GM12878 (cell line): ENCODE measurements around the gene JDP2. TPM values are rescaled to one million over a fixed set of nuclear protein-coding genes. Genes with fewer than 3 reads are reported as not detected.

ENCODE experiments used
- EED ChIP-seq: sonication (generic); IDR thresholded peaks from 2 replicates; pipeline ENCODE4 v1.6.1; 2016; ENCODE audit warnings: antibody characterized with exemption, low read depth
- HDAC6 ChIP-seq: fragments of 200-600 bp; sonication (generic); IDR thresholded peaks from one replicate; pipeline ENCODE4 v1.8.0; 2017; ENCODE audit warnings: antibody characterized with exemption; ENCODE audit not compliant: unreplicated experiment
- KLF5 ChIP-seq: fragments of 450-650 bp; IDR thresholded peaks from 2 replicates; pipeline ENCODE4 v1.6.1; 2014; ENCODE audit warnings: mild to moderate bottlenecking; ENCODE audit not compliant: partially characterized antibody
- MXI1 ChIP-seq: fragments of 150-350 bp; IDR thresholded peaks from 2 replicates; pipeline ENCODE4 v1.6.1; 2011; ENCODE audit warnings: low read depth, mild to moderate bottlenecking, inconsistent platforms, low read length, improper control_type of control experiment
- NBN ChIP-seq: fragments of 450-650 bp; IDR thresholded peaks from 2 replicates; pipeline ENCODE4 v1.6.1; 2016
- NFYB ChIP-seq: IDR thresholded peaks from 2 replicates; pipeline ENCODE4 v1.6.1; 2011; ENCODE audit warnings: low read depth, mild to moderate bottlenecking, low read length, improper control_type of control experiment, moderate library complexity; ENCODE audit not compliant: insufficient read depth
- NR2F1 ChIP-seq: fragments of 450-650 bp; conservative IDR thresholded peaks from 2 replicates; pipeline ENCODE4 v1.6.1; 2017; ENCODE audit warnings: mild to moderate bottlenecking
- RBBP5 ChIP-seq: fragments of 200-600 bp; sonication (generic); conservative IDR thresholded peaks from 2 replicates; pipeline ENCODE4 v1.6.1; 2016
- SIN3A ChIP-seq: IDR thresholded peaks from 2 replicates; pipeline ENCODE4 v1.6.1; 2012; ENCODE audit warnings: low read depth, low read length, improper control_type of control experiment
- SRF ChIP-seq, 2 experiments: IDR thresholded peaks; 2 replicates each; pipeline ENCODE4 v1.6.1; 2011; ENCODE audit warnings: low read depth in 2 of 2, low read length in 2 of 2, mild to moderate bottlenecking in 1 of 2, moderate library complexity in 1 of 2
- SUPT20H ChIP-seq: IDR thresholded peaks from 2 replicates; pipeline ENCODE4 v1.6.1; 2011; ENCODE audit warnings: low read depth, mild to moderate bottlenecking, low read length, moderate library complexity, borderline replicate concordance; ENCODE audit not compliant: control insufficient read depth
- SUZ12 ChIP-seq: fragments of 200-600 bp; sonication (generic); IDR thresholded peaks from one replicate; pipeline ENCODE4 v1.6.1; 2018; ENCODE audit warnings: antibody characterized with exemption, mild to moderate bottlenecking; ENCODE audit not compliant: unreplicated experiment
- TCF3 ChIP-seq: IDR thresholded peaks from 2 replicates; pipeline ENCODE4 v1.6.1; 2012; ENCODE audit warnings: low read depth, mild to moderate bottlenecking, low read length, borderline replicate concordance; ENCODE audit not compliant: insufficient read depth
- ZNF622 ChIP-seq: fragments of 450-650 bp; IDR thresholded peaks from 2 replicates; pipeline ENCODE4 v1.6.1; 2017; ENCODE audit warnings: mild to moderate bottlenecking, inconsistent platforms
- polyA plus RNA-seq, 11 experiments: library from polyadenylated mRNA; depleted of rRNA in 4 of 11; unstranded in 6 of 11; stranded (reverse) in 5 of 11; fragments of >200 nt; fragmentation: Nextera tagmentation in 4 of 11; fragmentation: Illumina TruSeq in 1 of 11; extraction: Ambion mirVana in 4 of 11; extraction: Trizol in 1 of 11; gene quantifications; 1 replicate in 1 of 11; 2 replicates in 10 of 11; pipeline versions ENCODE4 v1.2.1 to v1.2.3, GENCODE V29; 2011 to 2016; ENCODE audit warnings: inconsistent platforms in 2 of 11, missing spikeins in 2 of 11, low read depth in 1 of 11
- total RNA-seq, 4 experiments: library from RNA; depleted of rRNA in 3 of 4; stranded (reverse); fragments of >200 nt in 3 of 4; fragmentation: Illumina TruSeq in 1 of 4; extraction: Trizol in 1 of 4; gene quantifications; 2 replicates each; pipeline versions ENCODE4 v1.2.1 to v1.2.3, GENCODE V29; 2013 to 2021
- TF ChIP-seq, protein P1 (sequence below): fragments of 150-350 bp; IDR thresholded peaks from 2 replicates; pipeline ENCODE4 v1.6.1; 2016; ENCODE audit warnings: low read depth, low read length
- TF ChIP-seq, protein P2 (sequence below): IDR thresholded peaks from 2 replicates; pipeline ENCODE4 v1.6.1; 2011; ENCODE audit warnings: low read depth, mild to moderate bottlenecking, low read length, moderate library complexity, borderline replicate concordance; ENCODE audit errors: extremely low read depth

Gene JDP2
- total and polyA plus RNA-seq, 10 of the 15 experiments (the other 5 are each of a cell fraction or from before 2014, with no cell fraction given): 0.71 to 21.3 (median 11.2) TPM

DNA sequence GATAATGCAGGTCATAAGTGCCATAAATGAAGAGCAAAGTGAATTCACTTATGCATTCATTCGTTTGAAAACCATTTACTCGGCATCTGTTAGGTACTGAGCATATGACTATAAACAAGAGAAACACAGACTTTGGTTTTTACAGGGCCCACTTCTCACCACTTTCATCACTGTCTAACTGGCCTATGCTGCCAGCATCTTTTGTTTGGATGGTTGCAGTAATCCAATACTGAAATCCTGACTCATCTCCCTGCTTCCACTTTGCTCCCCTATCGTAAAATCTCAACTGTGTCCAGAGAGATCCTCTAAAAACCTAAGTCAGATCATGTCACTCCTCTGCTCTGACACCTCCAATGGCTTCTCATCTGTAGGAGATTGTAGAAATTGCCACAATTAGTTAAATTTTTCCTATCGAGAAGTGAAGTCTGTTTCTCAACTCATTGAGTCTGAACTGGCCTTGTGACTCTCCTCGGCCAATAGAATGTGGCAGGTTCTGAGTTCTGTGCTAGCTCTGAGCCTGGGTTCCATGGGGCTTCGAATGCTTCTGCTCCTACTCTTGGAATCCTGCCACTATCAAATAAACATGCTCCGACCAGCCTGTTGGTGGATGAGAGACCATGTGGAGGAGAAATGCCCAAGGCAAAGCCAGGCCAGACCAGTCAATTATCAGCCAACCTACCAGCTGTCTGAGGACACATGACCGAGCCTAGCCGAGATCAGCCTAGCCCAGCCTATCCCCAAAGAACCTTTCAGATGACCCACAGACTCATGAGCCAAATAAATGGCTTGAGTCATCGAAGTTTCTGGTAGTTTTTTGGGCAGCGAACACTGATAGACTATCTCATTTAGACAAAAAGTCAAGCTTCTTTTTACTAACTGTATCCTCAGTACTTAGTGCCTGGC lies 92.3 kb downstream of the JDP2 start (continued):
- TF ChIP-seq, protein P1, sequence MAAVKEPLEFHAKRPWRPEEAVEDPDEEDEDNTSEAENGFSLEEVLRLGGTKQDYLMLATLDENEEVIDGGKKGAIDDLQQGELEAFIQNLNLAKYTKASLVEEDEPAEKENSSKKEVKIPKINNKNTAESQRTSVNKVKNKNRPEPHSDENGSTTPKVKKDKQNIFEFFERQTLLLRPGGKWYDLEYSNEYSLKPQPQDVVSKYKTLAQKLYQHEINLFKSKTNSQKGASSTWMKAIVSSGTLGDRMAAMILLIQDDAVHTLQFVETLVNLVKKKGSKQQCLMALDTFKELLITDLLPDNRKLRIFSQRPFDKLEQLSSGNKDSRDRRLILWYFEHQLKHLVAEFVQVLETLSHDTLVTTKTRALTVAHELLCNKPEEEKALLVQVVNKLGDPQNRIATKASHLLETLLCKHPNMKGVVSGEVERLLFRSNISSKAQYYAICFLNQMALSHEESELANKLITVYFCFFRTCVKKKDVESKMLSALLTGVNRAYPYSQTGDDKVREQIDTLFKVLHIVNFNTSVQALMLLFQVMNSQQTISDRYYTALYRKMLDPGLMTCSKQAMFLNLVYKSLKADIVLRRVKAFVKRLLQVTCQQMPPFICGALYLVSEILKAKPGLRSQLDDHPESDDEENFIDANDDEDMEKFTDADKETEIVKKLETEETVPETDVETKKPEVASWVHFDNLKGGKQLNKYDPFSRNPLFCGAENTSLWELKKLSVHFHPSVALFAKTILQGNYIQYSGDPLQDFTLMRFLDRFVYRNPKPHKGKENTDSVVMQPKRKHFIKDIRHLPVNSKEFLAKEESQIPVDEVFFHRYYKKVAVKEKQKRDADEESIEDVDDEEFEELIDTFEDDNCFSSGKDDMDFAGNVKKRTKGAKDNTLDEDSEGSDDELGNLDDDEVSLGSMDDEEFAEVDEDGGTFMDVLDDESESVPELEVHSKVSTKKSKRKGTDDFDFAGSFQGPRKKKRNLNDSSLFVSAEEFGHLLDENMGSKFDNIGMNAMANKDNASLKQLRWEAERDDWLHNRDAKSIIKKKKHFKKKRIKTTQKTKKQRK: no peak
- TF ChIP-seq SUZ12: no peak
- TF ChIP-seq SUPT20H: no peak
- no peak for TF ChIP-seq KLF5
- TF ChIP-seq RBBP5: no peak
- TF ChIP-seq, protein P2, sequence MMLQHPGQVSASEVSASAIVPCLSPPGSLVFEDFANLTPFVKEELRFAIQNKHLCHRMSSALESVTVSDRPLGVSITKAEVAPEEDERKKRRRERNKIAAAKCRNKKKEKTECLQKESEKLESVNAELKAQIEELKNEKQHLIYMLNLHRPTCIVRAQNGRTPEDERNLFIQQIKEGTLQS: peak; percentile 13; the same call in 1 of the 2 replicates
- TF ChIP-seq TCF3: no peak
- TF ChIP-seq ZNF622: no peak
- no peak for TF ChIP-seq EED
- TF ChIP-seq NR2F1: no peak
- no peak for TF ChIP-seq HDAC6
- no peak for TF ChIP-seq SRF (IDR thresholded peaks at IDR 0.05; ENCODE audit: low read depth in 2 of 2, low read length in 2 of 2)
- no peak for TF ChIP-seq SIN3A
- no peak for TF ChIP-seq MXI1
- TF ChIP-seq NBN: no peak
- peak; percentile 82 for TF ChIP-seq NFYB
- TF ChIP-seq, all 136 proteins: peak for 8
